WTC11 (cell line): Measurements from ENCODE around the gene PEX5. TPM values are rescaled to one million over a fixed set of nuclear protein-coding genes. Genes with fewer than 3 reads are reported as not detected.
A peak's percentile ranks its signal among the peaks of the same experiment; 100 is the strongest.

Source experiments
- CREB1 ChIP-seq: sonication (generic); formaldehyde crosslinking; IDR thresholded peaks from 2 replicates; pipeline ENCODE4 v1.8.0; 2023; ENCODE audit warnings: mild to moderate bottlenecking, missing genetic modification reagents
- ESRRA ChIP-seq: sonication (generic); formaldehyde crosslinking; IDR thresholded peaks from 2 replicates; pipeline ENCODE4 v1.8.1; 2022; ENCODE audit warnings: mild to moderate bottlenecking, missing genetic modification reagents, borderline replicate concordance
- GABPB1 ChIP-seq: sonication (generic); formaldehyde crosslinking; IDR thresholded peaks from 2 replicates; pipeline ENCODE4 v1.8.1; 2023; ENCODE audit warnings: mild to moderate bottlenecking, missing genetic modification reagents
- GRHL2 ChIP-seq: fragments of 250-450 bp; sonication (Bioruptor Pico); IDR thresholded peaks from 2 replicates; pipeline ENCODE4 v1.8.0; 2022; ENCODE audit warnings: mild to moderate bottlenecking, moderate library complexity; ENCODE audit not compliant: insufficient replicate concordance, severe bottlenecking
- KAT7 ChIP-seq: sonication (generic); formaldehyde crosslinking; IDR thresholded peaks from 2 replicates; pipeline ENCODE4 v1.8.1; 2023; ENCODE audit warnings: missing genetic modification reagents, mild to moderate bottlenecking, borderline replicate concordance
- MYBL2 ChIP-seq: sonication (generic); formaldehyde crosslinking; IDR thresholded peaks from 2 replicates; pipeline ENCODE4 v1.8.1; 2023; ENCODE audit warnings: mild to moderate bottlenecking, moderate library complexity, missing genetic modification reagents
- SMAD4 ChIP-seq: sonication (generic); formaldehyde crosslinking; IDR thresholded peaks from 2 replicates; pipeline ENCODE4 v1.8.0; 2022; ENCODE audit warnings: mild to moderate bottlenecking, missing genetic modification reagents
- total RNA-seq: library from RNA; stranded (reverse); gene quantifications from 3 replicates; pipeline ENCODE4 v1.2.3, GENCODE V29; 2021
- TF ChIP-seq, protein P1 (sequence below): fragments of 250-450 bp; sonication (Bioruptor Pico); IDR thresholded peaks from 2 replicates; pipeline ENCODE4 v1.9.0; 2021; ENCODE audit warnings: mild to moderate bottlenecking, borderline replicate concordance
- TF ChIP-seq, protein P2 (sequence below): sonication (generic); formaldehyde crosslinking; conservative IDR thresholded peaks from 2 replicates; pipeline ENCODE4 v1.8.1; 2023; ENCODE audit warnings: mild to moderate bottlenecking, low read depth, missing genetic modification reagents, moderate library complexity
- TF ChIP-seq, protein P3 (sequence below): sonication (generic); formaldehyde crosslinking; IDR thresholded peaks from 2 replicates; pipeline ENCODE4 v1.8.0; 2022; ENCODE audit warnings: mild to moderate bottlenecking, missing genetic modification reagents
- TF ChIP-seq, protein P4 (sequence below): sonication (generic); formaldehyde crosslinking; IDR thresholded peaks from 2 replicates; pipeline ENCODE4 v1.8.0; 2022; ENCODE audit warnings: mild to moderate bottlenecking, missing genetic modification reagents
- TF ChIP-seq, protein P5 (sequence below): fragments of 250-450 bp; sonication (Bioruptor Pico); IDR thresholded peaks from 2 replicates; pipeline ENCODE4 v2.1.2; 2022; ENCODE audit warnings: mild to moderate bottlenecking, moderate library complexity

PEX5 gene
- total RNA-seq, 1 experiment from 2014 or later = 68.9 TPM

DNA sequence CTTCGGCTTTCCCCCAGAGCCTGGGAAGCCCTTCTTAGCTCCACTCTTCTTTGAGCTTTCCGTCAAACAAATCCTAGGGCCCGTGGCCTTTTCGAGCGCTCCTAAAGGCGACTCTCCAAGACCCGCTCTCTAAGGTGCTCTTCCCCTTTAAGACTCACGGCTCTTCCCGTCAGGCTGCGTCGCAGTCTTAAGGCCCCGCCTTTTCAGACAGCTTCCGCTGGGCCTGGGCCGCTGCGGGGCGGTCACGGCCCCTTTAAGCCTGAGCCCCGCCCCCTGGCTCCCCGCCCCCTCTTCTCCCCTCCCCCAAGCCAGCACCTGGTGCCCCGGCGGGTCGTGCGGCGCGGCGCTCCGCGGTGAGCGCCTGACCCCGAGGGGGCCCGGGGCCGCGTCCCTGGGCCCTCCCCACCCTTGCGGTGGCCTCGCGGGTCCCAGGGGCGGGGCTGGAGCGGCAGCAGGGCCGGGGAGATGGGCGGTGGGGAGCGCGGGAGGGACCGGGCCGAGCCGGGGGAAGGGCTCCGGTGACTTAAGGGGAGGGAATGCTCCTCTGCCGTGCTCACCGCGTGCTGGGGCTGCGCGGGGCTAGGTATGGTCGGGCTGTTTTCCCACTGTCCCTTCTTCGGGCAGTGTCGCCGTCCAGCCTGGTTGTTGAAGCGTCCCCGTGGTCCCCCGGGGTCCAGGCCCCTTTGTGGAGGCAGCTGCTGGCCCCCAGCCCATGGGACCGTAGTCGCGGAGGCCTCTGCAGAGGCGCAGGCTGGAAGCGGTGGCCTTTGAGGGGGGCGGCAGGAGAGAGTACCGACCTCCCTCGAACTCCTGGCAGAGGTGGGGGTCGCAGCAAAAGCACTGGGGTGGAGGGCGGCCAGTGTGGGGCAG, at the start of gene PEX5 (continued):
- TF ChIP-seq, protein P1, sequence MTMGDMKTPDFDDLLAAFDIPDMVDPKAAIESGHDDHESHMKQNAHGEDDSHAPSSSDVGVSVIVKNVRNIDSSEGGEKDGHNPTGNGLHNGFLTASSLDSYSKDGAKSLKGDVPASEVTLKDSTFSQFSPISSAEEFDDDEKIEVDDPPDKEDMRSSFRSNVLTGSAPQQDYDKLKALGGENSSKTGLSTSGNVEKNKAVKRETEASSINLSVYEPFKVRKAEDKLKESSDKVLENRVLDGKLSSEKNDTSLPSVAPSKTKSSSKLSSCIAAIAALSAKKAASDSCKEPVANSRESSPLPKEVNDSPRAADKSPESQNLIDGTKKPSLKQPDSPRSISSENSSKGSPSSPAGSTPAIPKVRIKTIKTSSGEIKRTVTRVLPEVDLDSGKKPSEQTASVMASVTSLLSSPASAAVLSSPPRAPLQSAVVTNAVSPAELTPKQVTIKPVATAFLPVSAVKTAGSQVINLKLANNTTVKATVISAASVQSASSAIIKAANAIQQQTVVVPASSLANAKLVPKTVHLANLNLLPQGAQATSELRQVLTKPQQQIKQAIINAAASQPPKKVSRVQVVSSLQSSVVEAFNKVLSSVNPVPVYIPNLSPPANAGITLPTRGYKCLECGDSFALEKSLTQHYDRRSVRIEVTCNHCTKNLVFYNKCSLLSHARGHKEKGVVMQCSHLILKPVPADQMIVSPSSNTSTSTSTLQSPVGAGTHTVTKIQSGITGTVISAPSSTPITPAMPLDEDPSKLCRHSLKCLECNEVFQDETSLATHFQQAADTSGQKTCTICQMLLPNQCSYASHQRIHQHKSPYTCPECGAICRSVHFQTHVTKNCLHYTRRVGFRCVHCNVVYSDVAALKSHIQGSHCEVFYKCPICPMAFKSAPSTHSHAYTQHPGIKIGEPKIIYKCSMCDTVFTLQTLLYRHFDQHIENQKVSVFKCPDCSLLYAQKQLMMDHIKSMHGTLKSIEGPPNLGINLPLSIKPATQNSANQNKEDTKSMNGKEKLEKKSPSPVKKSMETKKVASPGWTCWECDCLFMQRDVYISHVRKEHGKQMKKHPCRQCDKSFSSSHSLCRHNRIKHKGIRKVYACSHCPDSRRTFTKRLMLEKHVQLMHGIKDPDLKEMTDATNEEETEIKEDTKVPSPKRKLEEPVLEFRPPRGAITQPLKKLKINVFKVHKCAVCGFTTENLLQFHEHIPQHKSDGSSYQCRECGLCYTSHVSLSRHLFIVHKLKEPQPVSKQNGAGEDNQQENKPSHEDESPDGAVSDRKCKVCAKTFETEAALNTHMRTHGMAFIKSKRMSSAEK (CRISPR knock-in tag) = no peak
- TF ChIP-seq, protein P2, sequence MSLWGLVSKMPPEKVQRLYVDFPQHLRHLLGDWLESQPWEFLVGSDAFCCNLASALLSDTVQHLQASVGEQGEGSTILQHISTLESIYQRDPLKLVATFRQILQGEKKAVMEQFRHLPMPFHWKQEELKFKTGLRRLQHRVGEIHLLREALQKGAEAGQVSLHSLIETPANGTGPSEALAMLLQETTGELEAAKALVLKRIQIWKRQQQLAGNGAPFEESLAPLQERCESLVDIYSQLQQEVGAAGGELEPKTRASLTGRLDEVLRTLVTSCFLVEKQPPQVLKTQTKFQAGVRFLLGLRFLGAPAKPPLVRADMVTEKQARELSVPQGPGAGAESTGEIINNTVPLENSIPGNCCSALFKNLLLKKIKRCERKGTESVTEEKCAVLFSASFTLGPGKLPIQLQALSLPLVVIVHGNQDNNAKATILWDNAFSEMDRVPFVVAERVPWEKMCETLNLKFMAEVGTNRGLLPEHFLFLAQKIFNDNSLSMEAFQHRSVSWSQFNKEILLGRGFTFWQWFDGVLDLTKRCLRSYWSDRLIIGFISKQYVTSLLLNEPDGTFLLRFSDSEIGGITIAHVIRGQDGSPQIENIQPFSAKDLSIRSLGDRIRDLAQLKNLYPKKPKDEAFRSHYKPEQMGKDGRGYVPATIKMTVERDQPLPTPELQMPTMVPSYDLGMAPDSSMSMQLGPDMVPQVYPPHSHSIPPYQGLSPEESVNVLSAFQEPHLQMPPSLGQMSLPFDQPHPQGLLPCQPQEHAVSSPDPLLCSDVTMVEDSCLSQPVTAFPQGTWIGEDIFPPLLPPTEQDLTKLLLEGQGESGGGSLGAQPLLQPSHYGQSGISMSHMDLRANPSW = no peak
- TF ChIP-seq, protein P3, sequence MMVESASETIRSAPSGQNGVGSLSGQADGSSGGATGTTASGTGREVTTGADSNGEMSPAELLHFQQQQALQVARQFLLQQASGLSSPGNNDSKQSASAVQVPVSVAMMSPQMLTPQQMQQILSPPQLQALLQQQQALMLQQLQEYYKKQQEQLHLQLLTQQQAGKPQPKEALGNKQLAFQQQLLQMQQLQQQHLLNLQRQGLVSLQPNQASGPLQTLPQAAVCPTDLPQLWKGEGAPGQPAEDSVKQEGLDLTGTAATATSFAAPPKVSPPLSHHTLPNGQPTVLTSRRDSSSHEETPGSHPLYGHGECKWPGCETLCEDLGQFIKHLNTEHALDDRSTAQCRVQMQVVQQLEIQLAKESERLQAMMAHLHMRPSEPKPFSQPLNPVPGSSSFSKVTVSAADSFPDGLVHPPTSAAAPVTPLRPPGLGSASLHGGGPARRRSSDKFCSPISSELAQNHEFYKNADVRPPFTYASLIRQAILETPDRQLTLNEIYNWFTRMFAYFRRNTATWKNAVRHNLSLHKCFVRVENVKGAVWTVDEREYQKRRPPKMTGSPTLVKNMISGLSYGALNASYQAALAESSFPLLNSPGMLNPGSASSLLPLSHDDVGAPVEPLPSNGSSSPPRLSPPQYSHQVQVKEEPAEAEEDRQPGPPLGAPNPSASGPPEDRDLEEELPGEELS (CRISPR knock-in tag) = peak; percentile 75; the same call in 1 of the 2 replicates
- TF ChIP-seq KAT7 (CRISPR knock-in tag) (0 out of 2 replicates have a peak, but pooled peaks have one; percentile 65), GABPB1 (CRISPR knock-in tag) (no peak), CREB1 (CRISPR knock-in tag) (no peak), GRHL2 (CRISPR knock-in tag) (no peak), MYBL2 (CRISPR knock-in tag) (0 out of 2 replicates have a peak, but pooled peaks have one; percentile 40), SMAD4 (CRISPR knock-in tag) (no peak), ESRRA (peak; percentile 64)
- TF ChIP-seq, protein P4, sequence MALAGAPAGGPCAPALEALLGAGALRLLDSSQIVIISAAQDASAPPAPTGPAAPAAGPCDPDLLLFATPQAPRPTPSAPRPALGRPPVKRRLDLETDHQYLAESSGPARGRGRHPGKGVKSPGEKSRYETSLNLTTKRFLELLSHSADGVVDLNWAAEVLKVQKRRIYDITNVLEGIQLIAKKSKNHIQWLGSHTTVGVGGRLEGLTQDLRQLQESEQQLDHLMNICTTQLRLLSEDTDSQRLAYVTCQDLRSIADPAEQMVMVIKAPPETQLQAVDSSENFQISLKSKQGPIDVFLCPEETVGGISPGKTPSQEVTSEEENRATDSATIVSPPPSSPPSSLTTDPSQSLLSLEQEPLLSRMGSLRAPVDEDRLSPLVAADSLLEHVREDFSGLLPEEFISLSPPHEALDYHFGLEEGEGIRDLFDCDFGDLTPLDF (CRISPR knock-in tag) = no peak
- TF ChIP-seq, protein P5, sequence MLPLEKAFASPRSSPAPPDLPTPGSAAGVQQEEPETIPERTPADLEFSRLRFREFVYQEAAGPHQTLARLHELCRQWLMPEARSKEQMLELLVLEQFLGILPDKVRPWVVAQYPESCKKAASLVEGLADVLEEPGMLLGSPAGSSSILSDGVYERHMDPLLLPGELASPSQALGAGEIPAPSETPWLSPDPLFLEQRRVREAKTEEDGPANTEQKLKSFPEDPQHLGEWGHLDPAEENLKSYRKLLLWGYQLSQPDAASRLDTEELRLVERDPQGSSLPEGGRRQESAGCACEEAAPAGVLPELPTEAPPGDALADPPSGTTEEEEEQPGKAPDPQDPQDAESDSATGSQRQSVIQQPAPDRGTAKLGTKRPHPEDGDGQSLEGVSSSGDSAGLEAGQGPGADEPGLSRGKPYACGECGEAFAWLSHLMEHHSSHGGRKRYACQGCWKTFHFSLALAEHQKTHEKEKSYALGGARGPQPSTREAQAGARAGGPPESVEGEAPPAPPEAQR = no peak
